Endodermal cell (in vitro differentiated cells): ENCODE data around the gene AFF3. TPM values are rescaled to one million over a fixed set of nuclear protein-coding genes. Genes with fewer than 3 reads are reported as not detected.

Experiments used
- DNase-seq: peaks from one replicate; pipeline ENCODE4 v3.0.0-alpha.2; 2017
- H3K27ac ChIP-seq: 2 replicates; pipeline ENCODE4 v1.5.1; 2013; ENCODE audit warnings: mild to moderate bottlenecking, low read depth, low read length, moderate library complexity
- H3K27me3 ChIP-seq: 2 replicates; pipeline ENCODE4 v1.6.1; 2013; ENCODE audit warnings: mild to moderate bottlenecking, low read length, moderate library complexity; ENCODE audit not compliant: insufficient read depth, control insufficient read depth, poor library complexity, severe bottlenecking
- H3K36me3 ChIP-seq: 2 replicates; pipeline ENCODE4 v1.7.0; 2013; ENCODE audit warnings: mild to moderate bottlenecking, low read length, moderate library complexity; ENCODE audit not compliant: control insufficient read depth, insufficient read depth
- H3K4me1 ChIP-seq: one replicate; pipeline ENCODE4 v1.7.0; 2013; ENCODE audit warnings: low read length; ENCODE audit not compliant: control insufficient read depth, insufficient read depth
- H3K4me3 ChIP-seq: 2 replicates; pipeline ENCODE4 v1.5.1; 2013; ENCODE audit warnings: mild to moderate bottlenecking, low read length, moderate library complexity
- H3K9ac ChIP-seq: 2 replicates; pipeline ENCODE4 v1.6.1; 2013; ENCODE audit warnings: mild to moderate bottlenecking, low read length, moderate library complexity; ENCODE audit not compliant: poor library complexity, severe bottlenecking; ENCODE audit errors: extremely low read depth
- H3K9me3 ChIP-seq: 2 replicates; pipeline ENCODE4 v1.6.1; 2013; ENCODE audit warnings: mild to moderate bottlenecking, low read length, moderate library complexity; ENCODE audit not compliant: control insufficient read depth
- H3K27ac Mint-ChIP-seq: 2 replicates; pipeline ENCODE4 v1.8.0; 2020; ENCODE audit warnings: mixed read lengths
- H3K27me3 Mint-ChIP-seq: 2 replicates; pipeline ENCODE4 v1.8.0; 2021; ENCODE audit warnings: mild to moderate bottlenecking, mixed read lengths; ENCODE audit not compliant: insufficient read depth
- H3K36me3 Mint-ChIP-seq: 2 replicates; pipeline ENCODE4 v1.8.0; 2020; ENCODE audit warnings: low read depth, mixed read lengths
- H3K4me1 Mint-ChIP-seq: 2 replicates; pipeline ENCODE4 v1.8.0; 2020; ENCODE audit warnings: mixed read lengths
- H3K4me3 Mint-ChIP-seq: 2 replicates; pipeline ENCODE4 v1.8.0; 2020; ENCODE audit warnings: mild to moderate bottlenecking, moderate library complexity, mixed read lengths
- H3K9me3 Mint-ChIP-seq: 2 replicates; pipeline ENCODE4 v1.8.0; 2020; ENCODE audit warnings: mild to moderate bottlenecking, mixed read lengths
- WGBS, 2 experiments: methylation state at CpG; one replicate each; pipeline versions ENCODE4 v1.1.5 to v1.1.7; 2013; ENCODE audit warnings: missing lambda C conversion rate in 2 of 2, mixed read lengths in 1 of 2; ENCODE audit not compliant: insufficient coverage in 1 of 2, insufficient read length in 1 of 2; 5-methylcytosine and 5-hydroxymethylcytosine counted together
- total RNA-seq, 2 donors: library from RNA; stranded (reverse); fragmentation: NEBNext Ultra II Directional in 1 of 2; extraction: Animal tissue kit (Norgen Biotek cat#: 25700) in 1 of 2; gene quantifications; 2 replicates in 1 of 2; 3 replicates in 1 of 2; pipeline ENCODE4 v1.2.1, GENCODE V29; 2021
- TF ChIP-seq, protein P1 (sequence below): fragments of 200-600 bp; sonication (generic); conservative IDR thresholded peaks from 2 replicates; pipeline ENCODE4 v1.5.0; 2021; ENCODE audit warnings: antibody characterized with exemption, mild to moderate bottlenecking

The AFF3 gene
- total RNA-seq, 2 donors from 2014 or later, result 0.62 to 0.73 TPM

DNA sequence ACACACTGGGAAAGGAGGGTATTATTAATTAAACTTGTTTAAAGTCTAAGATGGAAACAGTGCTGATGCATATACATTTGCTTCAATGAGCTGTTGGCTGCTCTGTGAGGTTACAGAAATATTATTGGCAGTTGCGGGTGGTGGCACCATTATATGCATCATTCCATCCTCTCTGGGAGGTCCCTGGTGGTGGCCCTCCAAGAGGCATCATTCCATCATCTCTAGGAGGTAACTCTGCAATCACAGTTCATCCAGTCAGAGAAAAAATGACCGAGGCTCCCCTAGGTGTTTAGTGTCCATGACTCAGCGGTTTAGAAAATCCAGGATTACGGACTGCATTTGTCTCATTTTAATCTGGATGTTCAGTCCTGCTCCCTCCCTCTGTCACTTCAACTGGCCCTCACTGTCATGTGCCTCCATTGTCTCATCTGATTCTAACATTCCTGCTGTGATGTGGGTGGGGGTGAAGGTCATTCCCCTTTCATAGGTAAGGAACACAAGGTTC is 15.4 kb downstream of the AFF3 start:
- Histone ChIP-seq H3K9me3 (no peaks in the 10 kb centered on the region), H3K27me3 (peaks cover 95% of the 10 kb centered on the region), H3K4me1 (peaks cover 4% of the 10 kb centered on the region), H3K27ac (no peak overlapping the region), H3K36me3 (no peaks in the 10 kb centered on the region), H3K4me3 (no peak overlapping the region), H3K9ac (no peak overlapping the region)
- no peaks in the 10 kb centered on the region for H3K4me1 Mint-ChIP-seq
- no peak overlapping the region for H3K4me3 Mint-ChIP-seq
- peaks cover 98% of the 10 kb centered on the region for H3K27me3 Mint-ChIP-seq
- TF ChIP-seq, protein P1, sequence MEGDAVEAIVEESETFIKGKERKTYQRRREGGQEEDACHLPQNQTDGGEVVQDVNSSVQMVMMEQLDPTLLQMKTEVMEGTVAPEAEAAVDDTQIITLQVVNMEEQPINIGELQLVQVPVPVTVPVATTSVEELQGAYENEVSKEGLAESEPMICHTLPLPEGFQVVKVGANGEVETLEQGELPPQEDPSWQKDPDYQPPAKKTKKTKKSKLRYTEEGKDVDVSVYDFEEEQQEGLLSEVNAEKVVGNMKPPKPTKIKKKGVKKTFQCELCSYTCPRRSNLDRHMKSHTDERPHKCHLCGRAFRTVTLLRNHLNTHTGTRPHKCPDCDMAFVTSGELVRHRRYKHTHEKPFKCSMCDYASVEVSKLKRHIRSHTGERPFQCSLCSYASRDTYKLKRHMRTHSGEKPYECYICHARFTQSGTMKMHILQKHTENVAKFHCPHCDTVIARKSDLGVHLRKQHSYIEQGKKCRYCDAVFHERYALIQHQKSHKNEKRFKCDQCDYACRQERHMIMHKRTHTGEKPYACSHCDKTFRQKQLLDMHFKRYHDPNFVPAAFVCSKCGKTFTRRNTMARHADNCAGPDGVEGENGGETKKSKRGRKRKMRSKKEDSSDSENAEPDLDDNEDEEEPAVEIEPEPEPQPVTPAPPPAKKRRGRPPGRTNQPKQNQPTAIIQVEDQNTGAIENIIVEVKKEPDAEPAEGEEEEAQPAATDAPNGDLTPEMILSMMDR, result no peak
- H3K36me3 Mint-ChIP-seq, result no peaks in the 10 kb centered on the region
- DNase-seq, result no peak
- no peaks in the 10 kb centered on the region for H3K9me3 Mint-ChIP-seq
- 92 to 98% methylated on average over 4 of the region's 4 CpGs for WGBS, 2 experiments
- no peak overlapping the region for H3K27ac Mint-ChIP-seq

DNA sequence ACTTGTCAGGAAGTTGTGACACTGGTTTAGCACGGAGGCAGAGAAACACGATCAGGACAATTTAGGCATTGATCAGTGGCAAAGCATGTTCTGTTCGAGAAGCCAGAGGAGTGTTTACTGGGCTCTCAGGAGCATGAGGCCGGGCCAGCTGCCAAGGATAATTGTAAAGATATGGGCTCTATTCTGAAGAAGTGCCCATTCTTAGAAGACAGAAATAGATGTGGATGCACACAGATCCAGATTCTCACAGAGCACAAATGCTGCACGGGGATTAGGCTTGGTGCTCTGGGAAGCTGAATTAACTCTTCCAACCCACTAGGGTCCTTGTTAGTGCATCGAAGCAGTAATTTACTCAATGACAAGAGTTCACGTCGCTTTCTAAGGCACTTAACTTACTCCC is 16.2 kb downstream of the AFF3 start:
- Histone ChIP-seq H3K9ac (no peak overlapping the region), H3K4me1 (peaks cover 4% of the 10 kb centered on the region), H3K27ac (no peak overlapping the region), H3K27me3 (peaks cover 98% of the 10 kb centered on the region), H3K9me3 (no peaks in the 10 kb centered on the region), H3K36me3 (no peaks in the 10 kb centered on the region), H3K4me3 (no peak overlapping the region)
- TF ChIP-seq, protein P1, result no peak
- WGBS, 2 experiments, result 89 to 90% methylated on average over 8 of the region's 8 CpGs
- H3K36me3 Mint-ChIP-seq, result no peaks in the 10 kb centered on the region
- H3K27ac Mint-ChIP-seq, result no peak overlapping the region
- H3K4me1 Mint-ChIP-seq, result no peaks in the 10 kb centered on the region
- H3K9me3 Mint-ChIP-seq, result no peaks in the 10 kb centered on the region
- peaks cover 98% of the 10 kb centered on the region for H3K27me3 Mint-ChIP-seq
- H3K4me3 Mint-ChIP-seq, result no peak overlapping the region
- peak; percentile 33 for DNase-seq

DNA sequence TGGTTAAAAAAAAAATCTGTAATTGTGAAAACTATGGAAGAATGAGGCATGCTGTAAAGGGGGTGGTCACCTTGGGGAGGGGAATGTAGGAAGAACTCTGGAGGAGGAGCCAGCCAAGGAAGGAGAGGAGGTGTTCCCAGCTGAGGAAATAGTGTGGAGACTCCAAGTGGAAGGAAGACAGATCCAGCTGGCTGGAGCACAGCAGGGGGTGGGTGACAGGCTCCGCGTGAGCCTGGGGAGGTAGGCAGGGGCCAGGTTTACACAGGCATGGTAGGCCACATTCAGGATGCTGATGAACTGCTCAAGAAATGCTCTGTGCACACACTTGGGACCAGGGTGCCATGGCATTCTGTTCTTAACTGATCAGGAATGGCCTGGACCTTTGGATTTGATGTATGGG is 16.8 kb downstream of the AFF3 start:
- Mint-ChIP-seq H3K4me3 (no peak overlapping the region), H3K36me3 (no peaks in the 10 kb centered on the region), H3K4me1 (no peaks in the 10 kb centered on the region), H3K9me3 (no peaks in the 10 kb centered on the region), H3K27me3 (peaks cover 98% of the 10 kb centered on the region), H3K27ac (no peak overlapping the region)
- Histone ChIP-seq H3K36me3 (no peaks in the 10 kb centered on the region), H3K9ac (no peak overlapping the region), H3K4me1 (peaks cover 4% of the 10 kb centered on the region), H3K27me3 (peaks cover 99% of the 10 kb centered on the region), H3K9me3 (no peaks in the 10 kb centered on the region), H3K27ac (no peak overlapping the region), H3K4me3 (no peak overlapping the region)
- 60 to 61% methylated on average over 2 of the region's 2 CpGs for WGBS, 2 experiments
- TF ChIP-seq, protein P1, result no peak
- peak; percentile 41 for DNase-seq
